Fibroblast of skin of abdomen (primary cell): Measurements from ENCODE around the gene PLD5.

Experiments
- DNase-seq: peaks from one replicate; pipeline ENCODE4 v3.0.0-alpha.2; 2013

Gene PLD5

DNA sequence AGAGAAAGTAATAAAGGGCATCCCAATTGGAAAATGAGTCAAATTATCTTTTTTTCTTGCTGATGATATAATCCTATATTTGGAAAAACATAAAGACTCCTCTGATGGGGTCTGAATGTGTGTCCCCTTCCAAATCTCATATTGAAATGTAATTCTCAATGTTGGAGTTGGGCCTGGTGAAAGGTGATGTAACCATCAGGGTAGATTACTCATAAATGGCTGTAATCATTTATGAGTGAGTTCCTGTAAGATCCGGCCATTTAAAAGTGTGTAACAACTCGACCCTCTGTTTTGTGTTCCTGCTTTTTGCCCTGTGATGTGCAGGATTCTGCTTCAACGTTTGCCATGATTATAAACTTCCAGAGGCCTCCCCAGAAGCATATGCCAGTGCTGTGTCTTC, 481.3 kb downstream of the PLD5 start:
- DNase-seq: no peak

DNA sequence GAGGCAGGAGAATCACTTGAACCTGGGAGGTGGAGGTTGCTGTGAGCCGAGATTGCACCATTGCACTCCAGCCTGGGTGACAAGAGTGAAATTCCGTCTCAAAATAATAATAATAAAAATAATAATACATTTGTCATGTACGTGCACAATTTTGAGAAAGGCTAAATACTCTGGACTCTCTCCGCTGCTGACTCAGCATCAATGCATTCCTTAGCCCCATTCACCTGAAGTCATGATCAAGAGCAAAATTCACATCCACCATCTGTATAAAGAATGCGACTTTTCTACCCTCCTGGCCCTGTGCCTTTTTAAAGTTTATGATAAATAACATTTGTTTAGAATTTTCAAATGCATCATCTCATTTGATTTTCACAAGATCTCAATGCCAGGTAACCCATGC, 490.1 kb downstream of the PLD5 start:
- no peak for DNase-seq

DNA sequence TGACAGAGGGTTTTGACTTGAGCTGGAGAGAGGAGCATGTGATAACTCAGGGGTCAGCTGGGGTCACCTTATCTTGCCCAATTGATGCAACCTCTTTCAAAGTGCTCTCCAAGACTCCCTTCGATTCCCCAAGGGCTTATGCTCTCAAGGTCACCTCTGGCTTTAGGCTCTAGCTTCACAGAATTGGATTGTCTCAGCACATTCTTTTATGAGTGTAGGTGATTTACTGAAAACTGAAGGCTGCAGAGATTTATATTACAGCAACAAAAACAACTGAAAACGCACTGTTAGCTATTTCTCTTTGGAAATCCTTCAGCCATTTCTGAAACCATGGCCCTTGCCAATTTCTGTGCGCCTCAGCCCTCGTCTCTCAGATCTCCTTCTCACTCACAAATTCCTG, 491.1 kb downstream of the PLD5 start:
- DNase-seq: no peak
